MM.1S (cell line): ENCODE data around the gene GFPT2.

ENCODE experiments used
- CTCF ChIP-seq: fragments of 300-600 bp; sonication (generic); IDR thresholded peaks from 2 replicates; pipeline ENCODE4 v1.5.1; 2016; ENCODE audit warnings: antibody characterized with exemption, low read length, mixed read lengths
- EZH2 ChIP-seq: fragments of 300-600 bp; sonication (generic); optimal IDR thresholded peaks from 2 replicates; pipeline ENCODE3; 2017; ENCODE audit warnings: low read depth, mild to moderate bottlenecking, antibody characterized with exemption, low read length, mixed read lengths

GRCh38 chr5:180323941-180324600, 29.1 kb downstream of the GFPT2 start:
- no peak for TF ChIP-seq CTCF
- no peak for TF ChIP-seq EZH2
